GM06990 (cell line): ENCODE data around the gene PIKFYVE.
"Not testable (repeated sequence)": the region's sequence is repeated elsewhere in the genome, so short reads cannot be mapped to it uniquely, and the experiment has no call there.

Experiments used
- DNase-seq: peaks from one replicate; pipeline ENCODE4 v3.0.0-alpha.2; 2011; ENCODE audit not compliant: insufficient read length; ENCODE audit errors: extremely low read depth
- H3K27me3 ChIP-seq: replicated peaks from 2 replicates; pipeline ENCODE4 v1.6.0; 2011; ENCODE audit warnings: low read length; ENCODE audit not compliant: control insufficient read depth, insufficient read depth
- H3K36me3 ChIP-seq: 2 replicates; pipeline ENCODE4 v1.5.1; 2011; ENCODE audit warnings: low read length; ENCODE audit not compliant: control insufficient read depth, insufficient read depth
- H3K4me3 ChIP-seq: replicated peaks from 2 replicates; pipeline ENCODE4 v1.5.1; 2011; ENCODE audit warnings: low read depth, mild to moderate bottlenecking, control low read depth, low read length
- CTCF ChIP-seq: IDR thresholded peaks from 2 replicates; pipeline ENCODE4 v1.5.1; 2011; ENCODE audit warnings: low read length, control low read depth, mild to moderate bottlenecking, inconsistent platforms; ENCODE audit not compliant: insufficient read depth, poor library complexity, severe bottlenecking

PIKFYVE gene

GRCh38 chr2:208265801-208266552 is at the start of gene PIKFYVE:
TSS of gene PIKFYVE (plus strand) at chr2:208266255. CDS start at chr2:208271520, 5,265 bp downstream.
- no peak for TF ChIP-seq CTCF
- DNase-seq, result peak; percentile 97

GRCh38 chr2:208221873-208222272 is 44.2 kb upstream of the PIKFYVE start:
- H3K36me3 ChIP-seq, DNase-seq, H3K27me3 ChIP-seq, H3K4me3 ChIP-seq: not testable (repeated sequence)

More at GRCh38 chr2:208265801-208266552, at the start of gene PIKFYVE:
- H3K27me3 ChIP-seq, result no peaks in the 10 kb centered on the region
- no peaks in the 10 kb centered on the region for H3K36me3 ChIP-seq
- H3K4me3 ChIP-seq, result peak within 1 kb of the TSS; percentile 85

- Histone ChIP-seq H3K4me3 (no peak overlapping the region), H3K36me3 (no peaks in the 10 kb centered on the region), H3K27me3 (no peaks in the 10 kb centered on the region)
- no peak for DNase-seq
- TF ChIP-seq CTCF, result no peak
Measured at GRCh38 chr2:208222351-208222750, 43.7 kb upstream of the PIKFYVE start.

- DNase-seq, result no peak
- TF ChIP-seq CTCF, result no peak
- no peaks in the 10 kb centered on the region for H3K27me3 ChIP-seq
- H3K36me3 ChIP-seq, result no peaks in the 10 kb centered on the region
- no peak overlapping the region for H3K4me3 ChIP-seq
Measured at GRCh38 chr2:208224802-208225201, 41.3 kb upstream of the PIKFYVE start.

- no peak for TF ChIP-seq CTCF
- H3K36me3 ChIP-seq, result no peaks in the 10 kb centered on the region
- no peak overlapping the region for H3K4me3 ChIP-seq
- no peak for DNase-seq
- no peaks in the 10 kb centered on the region for H3K27me3 ChIP-seq
Measured at GRCh38 chr2:208227581-208228232, 38.3 kb upstream of the PIKFYVE start.

GRCh38 chr2:208228476-208228875 is 37.6 kb upstream of the PIKFYVE start:
- Histone ChIP-seq H3K36me3 (no peaks in the 10 kb centered on the region), H3K4me3 (no peak overlapping the region), H3K27me3 (no peaks in the 10 kb centered on the region)
- DNase-seq, result no peak
- TF ChIP-seq CTCF, result no peak
